Measurements from ENCODE around the gene TGFBR1.

Gene TGFBR1

DNA sequence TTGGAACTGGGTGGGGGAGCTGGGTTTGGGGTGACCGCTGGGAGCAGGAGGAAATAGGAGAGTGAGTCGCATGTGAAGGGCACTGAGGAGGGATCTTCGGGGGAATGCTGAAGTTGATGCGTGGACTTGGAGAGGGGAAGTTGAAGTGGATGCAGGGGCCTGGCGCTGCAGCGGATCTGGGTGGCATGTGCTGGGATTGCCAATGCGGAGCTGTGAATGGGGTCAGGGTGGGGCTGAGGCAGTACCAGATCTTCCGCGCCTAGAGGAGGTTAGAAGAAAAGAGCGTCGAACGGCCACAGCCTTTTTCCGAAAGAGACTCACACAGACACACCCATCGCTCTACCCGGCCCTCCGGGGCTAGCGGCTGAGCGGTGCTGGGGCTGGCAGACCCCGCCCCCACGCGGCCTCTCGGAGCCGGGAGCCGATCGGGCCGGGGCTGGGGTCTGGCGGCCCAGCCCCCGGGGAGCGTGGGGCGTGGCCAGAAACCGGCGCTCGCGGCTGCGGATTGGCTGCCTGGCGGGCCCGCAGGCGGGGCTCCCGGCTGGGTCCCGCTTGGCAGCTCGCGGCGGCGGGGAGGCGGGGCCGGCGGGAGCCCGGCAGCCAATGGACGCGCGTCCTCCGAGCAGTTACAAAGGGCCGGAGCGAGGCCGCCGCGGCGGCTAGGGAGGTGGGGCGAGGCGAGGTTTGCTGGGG is at the start of gene TGFBR1:
TSS of gene TGFBR1 (plus strand) at position 655 of the 693 bp plus-strand sequence. CDS start 93 bp downstream, outside the sequence.
- DNase-seq (ENCODE audit: low spot score), result peak; percentile 90

DNA sequence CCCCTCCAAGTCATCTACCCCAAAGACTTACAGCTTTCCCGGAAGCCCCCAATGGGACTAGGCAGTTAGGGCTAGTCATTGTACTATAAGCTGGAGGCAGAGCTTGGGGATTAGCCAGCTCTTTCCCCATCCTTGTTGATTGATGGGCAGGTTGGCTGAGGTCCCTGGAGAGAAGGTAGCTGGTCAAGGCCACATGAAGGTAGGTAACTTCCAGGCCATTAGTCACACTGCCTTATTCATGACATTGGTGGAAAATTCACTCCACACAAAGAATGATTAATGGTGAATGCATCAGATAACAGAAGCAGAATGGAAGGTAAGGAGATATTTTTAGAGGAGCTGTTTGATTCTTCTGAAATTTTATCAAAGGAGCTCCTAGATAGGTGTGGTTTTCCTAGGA is 49.5 kb upstream of the TGFBR1 start:
- no peak for DNase-seq (ENCODE audit: low spot score)

DNA sequence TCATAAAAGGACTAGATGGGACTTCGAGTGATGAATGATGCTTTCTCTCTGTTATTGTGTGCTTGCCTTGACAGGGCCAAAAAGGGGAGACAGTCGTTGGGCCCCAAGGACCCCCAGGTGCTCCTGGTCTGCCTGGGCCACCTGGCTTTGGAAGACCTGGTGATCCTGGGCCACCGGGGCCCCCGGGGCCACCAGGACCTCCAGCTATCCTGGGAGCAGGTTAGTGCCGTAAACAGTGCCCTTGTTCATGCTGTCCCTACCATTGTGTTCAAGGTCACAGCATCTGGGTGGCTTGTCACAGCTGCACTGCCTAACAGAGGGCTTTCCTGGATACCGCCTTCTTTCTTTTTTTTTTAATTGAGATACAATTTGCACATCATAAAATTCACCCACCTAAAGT is 48.7 kb upstream of the TGFBR1 start:
- DNase-seq (ENCODE audit: low spot score), result no peak

DNA sequence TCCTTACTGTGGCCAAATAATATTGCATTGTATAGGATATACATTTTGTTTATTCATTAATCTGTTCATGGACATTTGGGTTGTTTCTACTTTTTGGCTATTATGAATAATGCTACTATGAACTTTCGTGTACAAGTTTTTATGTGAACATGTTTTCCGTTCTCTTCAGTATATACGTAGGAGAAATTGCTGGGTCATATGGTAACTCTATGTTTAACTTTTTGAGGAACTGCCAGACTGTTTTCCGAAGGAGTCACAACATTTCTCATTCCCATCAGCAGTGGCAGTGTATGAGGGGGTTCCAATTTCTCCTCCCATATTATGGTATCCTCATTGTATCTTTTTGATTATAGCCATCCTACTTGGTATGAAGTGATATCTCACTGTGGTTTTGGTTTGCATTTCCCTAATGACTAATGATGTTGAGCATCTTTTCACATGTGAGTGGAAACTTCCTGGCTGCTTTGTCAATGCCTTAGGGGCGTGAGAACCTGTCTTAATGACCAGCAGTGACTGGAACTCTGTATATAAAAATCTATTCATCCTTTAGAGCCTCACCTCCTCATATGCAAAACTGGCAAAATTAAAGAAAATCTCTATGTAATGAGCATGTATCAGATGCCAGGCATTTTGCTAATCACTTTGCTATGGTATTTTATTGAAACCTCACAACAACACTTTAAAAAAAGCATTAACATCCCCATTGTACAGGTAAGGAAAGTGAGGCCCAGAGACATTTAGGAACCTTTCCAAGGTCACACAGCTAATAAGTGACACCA is 47.8 kb upstream of the TGFBR1 start:
- DNase-seq (ENCODE audit: low spot score), result no peak

GRCh38 chr9:99057665-99058625 is 47.0 kb upstream of the TGFBR1 start:
- no peak for DNase-seq (ENCODE audit: low spot score)

- no peak for DNase-seq (ENCODE audit: low spot score)
Measured at GRCh38 chr9:99058964-99059921, 45.7 kb upstream of the TGFBR1 start.

DNA sequence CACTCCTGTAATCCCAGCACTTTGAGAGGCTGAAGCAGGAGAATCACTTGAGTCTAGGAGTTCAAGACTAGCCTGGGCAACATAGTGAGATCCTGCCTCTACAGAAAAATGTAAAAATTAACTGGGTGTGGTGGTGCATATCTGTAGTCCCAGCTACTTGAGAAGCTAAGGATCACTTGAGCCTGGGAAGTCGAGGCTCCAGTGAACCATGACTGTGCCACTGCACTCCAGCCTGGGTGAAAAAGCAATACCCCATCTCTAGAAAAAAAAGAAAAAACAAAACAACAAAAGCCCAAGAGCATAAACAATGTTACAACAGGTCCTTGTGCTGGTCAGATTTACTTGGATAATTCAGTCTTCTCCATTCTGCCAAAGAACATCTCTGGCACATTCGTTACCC is 44.3 kb upstream of the TGFBR1 start:
- no peak for DNase-seq (ENCODE audit: low spot score)

DNA sequence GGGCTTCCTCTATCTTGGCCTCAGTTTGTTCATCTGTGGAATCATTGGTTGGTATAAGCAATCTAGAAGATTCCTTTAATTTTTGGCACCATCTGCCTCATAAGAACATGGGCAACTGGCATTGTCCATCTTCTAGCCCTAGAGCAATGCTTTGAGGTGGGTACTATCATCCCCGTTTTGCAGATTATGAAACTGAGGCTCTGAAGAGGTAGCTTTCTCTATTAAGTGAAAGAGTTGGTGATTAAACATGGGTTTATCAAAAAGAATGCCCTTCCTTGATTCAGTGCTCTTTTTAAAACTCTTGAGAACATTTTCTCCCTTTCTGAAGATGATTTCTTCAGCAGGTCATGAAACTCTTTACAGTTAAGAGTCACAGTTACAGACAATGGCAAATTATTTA is 42.4 kb upstream of the TGFBR1 start:
- DNase-seq (ENCODE audit: low spot score), result no peak

DNA sequence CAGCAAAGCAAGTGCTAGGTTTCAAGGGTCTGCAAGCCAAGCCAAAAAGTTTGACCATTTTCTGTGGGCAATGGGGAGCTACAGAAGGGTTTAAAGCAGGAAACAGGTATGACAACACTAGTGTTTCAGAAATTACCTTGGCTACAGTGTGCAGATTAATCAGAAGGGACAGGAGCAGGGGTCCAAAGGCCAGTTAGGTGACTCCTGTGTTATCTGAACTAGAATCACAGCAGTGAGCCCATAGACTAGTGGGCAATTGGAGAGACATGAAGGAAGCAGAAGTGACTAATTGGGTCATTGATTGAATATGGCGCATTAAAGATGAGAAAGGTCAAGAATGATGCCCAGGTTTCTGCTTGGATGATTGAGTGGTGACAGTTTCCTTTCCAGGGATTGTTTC is 41.4 kb upstream of the TGFBR1 start:
- no peak for DNase-seq (ENCODE audit: low spot score)

DNA sequence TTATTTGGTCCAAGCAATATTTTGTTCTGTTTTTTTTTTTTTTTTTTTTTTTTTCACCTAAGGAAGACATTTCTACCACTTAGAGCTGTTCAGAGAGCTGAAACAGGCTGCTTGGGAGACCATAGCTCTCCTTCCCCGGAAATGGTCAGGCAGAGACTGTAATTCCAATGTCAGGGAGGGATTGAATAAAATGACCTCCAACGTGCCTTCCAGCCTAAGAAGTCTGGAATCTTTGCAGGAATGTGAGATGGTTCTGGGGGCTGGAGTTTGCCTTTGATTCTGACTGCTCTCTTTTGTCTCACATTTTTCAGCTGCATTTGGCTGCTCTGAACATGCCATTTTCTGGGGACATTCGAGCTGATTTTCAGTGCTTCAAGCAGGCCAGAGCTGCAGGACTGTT is 38.3 kb upstream of the TGFBR1 start:
- no peak for DNase-seq (ENCODE audit: low spot score)

DNA sequence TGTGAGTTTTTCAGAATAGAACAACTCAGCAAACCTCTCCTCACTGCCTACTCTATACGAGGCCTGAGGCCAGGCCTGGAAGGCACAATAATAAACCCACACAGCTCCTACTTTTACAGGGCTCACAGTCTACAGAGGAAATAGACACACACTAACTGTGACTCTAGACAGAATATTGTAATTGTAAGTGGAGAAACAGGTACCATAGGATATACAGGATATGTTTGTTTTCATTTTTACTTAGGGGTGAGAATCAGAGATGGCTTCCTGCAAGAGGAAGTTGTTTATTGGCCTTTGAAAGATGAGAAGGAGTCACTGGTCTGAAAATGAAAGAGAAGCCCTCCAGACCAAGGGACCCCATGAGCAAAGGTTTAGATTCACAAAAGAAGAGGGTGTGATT is 35.8 kb upstream of the TGFBR1 start:
- no peak for DNase-seq (ENCODE audit: low spot score)

DNA sequence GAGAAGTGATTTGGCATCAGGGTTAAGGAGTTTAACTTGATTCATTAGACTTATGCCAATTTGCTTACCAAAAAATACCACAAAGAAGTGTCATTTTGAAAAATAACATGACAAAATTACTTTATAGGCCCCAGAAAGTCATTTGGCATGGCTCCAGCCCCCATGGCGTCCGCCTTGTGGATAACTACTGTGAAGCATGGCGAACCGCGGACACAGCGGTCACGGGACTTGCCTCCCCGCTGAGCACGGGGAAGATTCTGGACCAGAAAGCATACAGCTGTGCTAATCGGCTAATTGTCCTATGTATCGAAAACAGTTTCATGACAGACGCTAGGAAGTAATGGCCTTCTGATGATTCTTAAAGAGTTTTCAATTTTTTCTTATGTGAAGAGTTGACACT is 35.4 kb upstream of the TGFBR1 start:
- DNase-seq (ENCODE audit: low spot score), result no peak

GRCh38 chr9:99070681-99071080 is 34.2 kb upstream of the TGFBR1 start:
- DNase-seq (ENCODE audit: low spot score), result no peak

GRCh38 chr9:99071313-99072039 is 33.4 kb upstream of the TGFBR1 start:
- no peak for DNase-seq (ENCODE audit: low spot score)

GRCh38 chr9:99072040-99072394 is 32.9 kb upstream of the TGFBR1 start:
- no peak for DNase-seq (ENCODE audit: low spot score)

DNA sequence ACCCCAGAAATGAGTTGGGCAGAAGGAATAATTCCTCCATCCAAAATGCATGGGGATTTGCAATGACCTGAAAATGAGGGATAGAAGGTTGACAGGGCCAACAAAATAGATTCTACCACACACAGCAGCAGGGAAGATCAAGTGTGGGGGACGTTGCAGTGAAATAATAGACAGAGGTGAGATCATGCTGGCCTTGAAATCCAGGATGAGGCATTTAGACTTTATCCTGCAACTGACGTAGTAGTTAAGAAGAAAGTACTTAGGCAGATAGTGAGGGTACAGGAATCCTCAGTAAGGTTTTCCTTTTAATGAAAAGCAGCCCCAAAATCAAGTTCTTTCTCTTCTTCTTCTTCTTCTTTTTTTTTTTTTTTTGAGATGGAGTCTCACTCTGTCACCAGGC is 31.6 kb upstream of the TGFBR1 start:
- no peak for DNase-seq (ENCODE audit: low spot score)

GRCh38 chr9:99073985-99074901 is 30.7 kb upstream of the TGFBR1 start:
- DNase-seq (ENCODE audit: low spot score), result no peak

DNA sequence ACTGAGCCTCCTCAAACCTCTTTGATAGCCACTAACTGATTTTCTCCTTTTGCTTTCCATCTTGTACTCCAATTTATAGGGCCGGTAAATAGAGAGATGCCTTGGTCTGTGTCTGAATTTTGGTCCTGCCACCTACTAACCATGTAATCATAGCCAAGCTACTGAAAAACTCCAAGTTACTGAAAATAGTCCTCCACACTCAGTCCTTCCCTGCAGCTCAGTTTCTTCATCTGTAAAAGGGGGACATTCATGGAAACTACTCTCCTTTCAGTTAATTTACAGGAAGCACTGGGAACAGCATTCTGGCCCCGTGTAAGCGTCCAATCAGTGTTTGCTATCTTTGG is 30.0 kb upstream of the TGFBR1 start:
- no peak for DNase-seq (ENCODE audit: low spot score)

GRCh38 chr9:99075246-99075912 is 29.5 kb upstream of the TGFBR1 start:
- peak; percentile 35 for DNase-seq (ENCODE audit: low spot score)

Measured in hematopoietic multipotent progenitor cell treated with erythropoietin and hydrocortisone succinate and interleukin-3 and kit ligand, for 15 days (in vitro differentiated cells).